Astrocyte (in vitro differentiated cells and primary cell): ENCODE data around the gene TST. TPM values are rescaled to one million over a fixed set of nuclear protein-coding genes. Genes with fewer than 3 reads are reported as not detected.

Experiments used
- DNase-seq: peaks from one replicate; pipeline ENCODE4 v3.0.0-alpha.2; 2010; ENCODE audit warnings: low read depth
- FAIRE-seq: peaks from 2 replicates; lab custom pipeline; 2011; peaks lifted over from hg19 to GRCh38; lab: Jason Lieb, UNC
- H2AFZ ChIP-seq: 2 replicates; pipeline ENCODE4 v1.6.0; 2012; ENCODE audit warnings: low read depth, low read length, inconsistent platforms
- H3K27ac ChIP-seq: 2 replicates; pipeline ENCODE4 v1.5.1; 2011; ENCODE audit warnings: low read depth, low read length, inconsistent platforms
- H3K27me3 ChIP-seq: 2 replicates; pipeline ENCODE4 v1.6.0; 2011; ENCODE audit warnings: low read length, inconsistent platforms; ENCODE audit not compliant: insufficient read depth
- H3K36me3 ChIP-seq: 2 replicates; pipeline ENCODE4 v1.5.1; 2011; ENCODE audit warnings: low read length, inconsistent platforms; ENCODE audit not compliant: insufficient read depth
- H3K4me1 ChIP-seq: 2 replicates; pipeline ENCODE4 v1.5.1; 2011; ENCODE audit warnings: low read length, inconsistent platforms; ENCODE audit not compliant: insufficient read depth
- H3K4me2 ChIP-seq: 2 replicates; pipeline ENCODE4 v1.6.0; 2012; ENCODE audit warnings: low read length, inconsistent platforms
- H3K4me3 ChIP-seq: 2 replicates; pipeline ENCODE4 v1.5.1; 2011; ENCODE audit warnings: low read depth, mild to moderate bottlenecking, low read length, inconsistent platforms; ENCODE audit not compliant: insufficient read depth
- H3K79me2 ChIP-seq: 2 replicates; pipeline ENCODE4 v1.6.0; 2012; ENCODE audit warnings: mild to moderate bottlenecking, low read length, inconsistent platforms; ENCODE audit not compliant: insufficient read depth
- H3K9ac ChIP-seq: 2 replicates; pipeline ENCODE4 v1.6.0; 2012; ENCODE audit warnings: mild to moderate bottlenecking, low read length, inconsistent platforms
- H3K9me3 ChIP-seq: 2 replicates; pipeline ENCODE4 v1.5.1; 2012; ENCODE audit warnings: low read depth, mild to moderate bottlenecking, low read length, inconsistent platforms; ENCODE audit not compliant: insufficient read depth
- H4K20me1 ChIP-seq: 2 replicates; pipeline ENCODE4 v1.6.0; 2012; ENCODE audit warnings: low read length, inconsistent platforms; ENCODE audit not compliant: insufficient read depth
- H3K27ac Mint-ChIP-seq: one replicate; pipeline ENCODE4 v1.8.0; 2021; ENCODE audit warnings: mild to moderate bottlenecking, mixed read lengths; ENCODE audit not compliant: unreplicated experiment
- H3K27me3 Mint-ChIP-seq: one replicate; pipeline ENCODE4 v1.8.0; 2021; ENCODE audit warnings: low read depth, mixed read lengths; ENCODE audit not compliant: unreplicated experiment
- H3K36me3 Mint-ChIP-seq: one replicate; pipeline ENCODE4 v1.8.0; 2021; ENCODE audit warnings: low read depth, mixed read lengths; ENCODE audit not compliant: unreplicated experiment
- H3K4me1 Mint-ChIP-seq: one replicate; pipeline ENCODE4 v1.8.0; 2021; ENCODE audit warnings: low read depth, mixed read lengths; ENCODE audit not compliant: unreplicated experiment
- H3K4me3 Mint-ChIP-seq: one replicate; pipeline ENCODE4 v1.8.0; 2021; ENCODE audit warnings: mild to moderate bottlenecking, moderate library complexity, mixed read lengths; ENCODE audit not compliant: unreplicated experiment
- H3K9me3 Mint-ChIP-seq: one replicate; pipeline ENCODE4 v1.8.0; 2021; ENCODE audit warnings: mild to moderate bottlenecking, mixed read lengths; ENCODE audit not compliant: unreplicated experiment
- CTCF ChIP-seq: IDR thresholded peaks from 2 replicates; pipeline ENCODE4 v1.5.1; 2011; ENCODE audit warnings: low read depth, mild to moderate bottlenecking, inconsistent platforms, low read length, moderate library complexity; ENCODE audit not compliant: insufficient read depth
- EZH2 ChIP-seq: IDR thresholded peaks from 2 replicates; pipeline ENCODE4 v1.6.1; 2012; ENCODE audit warnings: mild to moderate bottlenecking, low read length, inconsistent platforms; ENCODE audit not compliant: insufficient read depth
- total RNA-seq: library from RNA; stranded (reverse); gene quantifications from 2 replicates; pipeline ENCODE4 v1.2.1, GENCODE V29; 2021

TST gene
- total RNA-seq, 1 donor from 2014 or later: 32.2 TPM

GRCh38 chr22:37057226-37057625 lies 38.0 kb upstream of the TST start:
- Histone ChIP-seq H3K36me3 (peaks cover 3% of the 10 kb centered on the region), H3K9me3 (no peaks in the 10 kb centered on the region), H3K79me2 (peaks cover 5% of the 10 kb centered on the region), H3K4me1 (peaks cover 3% of the 10 kb centered on the region), H4K20me1 (peaks cover 24% of the 10 kb centered on the region), H3K4me2 (no peak overlapping the region), H3K27me3 (no peaks in the 10 kb centered on the region), H3K9ac (no peak overlapping the region), H3K4me3 (no peak overlapping the region), H3K27ac (no peak overlapping the region), H2AFZ (no peak overlapping the region)
- Mint-ChIP-seq H3K27me3 (peaks cover 6% of the 10 kb centered on the region), H3K9me3 (no peaks in the 10 kb centered on the region), H3K36me3 (peaks cover 23% of the 10 kb centered on the region), H3K4me3 (no peak overlapping the region), H3K4me1 (peaks cover 4% of the 10 kb centered on the region), H3K27ac (no peak overlapping the region)
- no peak for FAIRE-seq
- TF ChIP-seq EZH2 (no peak), CTCF (no peak)
- no peak for DNase-seq

GRCh38 chr22:37056246-37056645 lies 37.0 kb upstream of the TST start:
- TF ChIP-seq EZH2: no peak
- Histone ChIP-seq H3K9ac (no peak overlapping the region), H3K4me3 (no peak overlapping the region), H3K79me2 (peaks cover 8% of the 10 kb centered on the region), H3K4me1 (peaks cover 5% of the 10 kb centered on the region), H3K4me2 (no peak overlapping the region), H3K9me3 (no peaks in the 10 kb centered on the region), H2AFZ (no peak overlapping the region), H3K36me3 (peaks cover 3% of the 10 kb centered on the region), H3K27me3 (no peaks in the 10 kb centered on the region), H3K27ac (no peak overlapping the region), H4K20me1 (peaks cover 25% of the 10 kb centered on the region)
- Mint-ChIP-seq H3K27me3 (peaks cover 6% of the 10 kb centered on the region), H3K27ac (no peak overlapping the region), H3K9me3 (no peaks in the 10 kb centered on the region), H3K4me1 (peaks cover 4% of the 10 kb centered on the region), H3K36me3 (peaks cover 23% of the 10 kb centered on the region), H3K4me3 (no peak overlapping the region)
- no peak for DNase-seq
- FAIRE-seq: no peak

- Histone ChIP-seq H3K4me2 (no peak overlapping the region), H3K4me1 (peaks cover 5% of the 10 kb centered on the region), H3K4me3 (no peak overlapping the region), H3K9me3 (no peaks in the 10 kb centered on the region), H3K27ac (no peak overlapping the region), H3K79me2 (peaks cover 8% of the 10 kb centered on the region), H3K9ac (no peak overlapping the region), H4K20me1 (peaks cover 25% of the 10 kb centered on the region), H3K36me3 (peaks cover 3% of the 10 kb centered on the region), H2AFZ (no peak overlapping the region), H3K27me3 (no peaks in the 10 kb centered on the region)
- DNase-seq (no peak), FAIRE-seq (no peak)
- Mint-ChIP-seq H3K4me1 (peaks cover 4% of the 10 kb centered on the region), H3K9me3 (no peaks in the 10 kb centered on the region), H3K27ac (no peak overlapping the region), H3K36me3 (peaks cover 23% of the 10 kb centered on the region), H3K4me3 (no peak overlapping the region), H3K27me3 (peaks cover 6% of the 10 kb centered on the region)
- no peak for TF ChIP-seq EZH2
- no peak for TF ChIP-seq CTCF
Measured at GRCh38 chr22:37054600-37055365, 35.5 kb upstream of the TST start.
